K562 (cell line): ENCODE measurements around the gene SCNN1B. TPM values are rescaled to one million over a fixed set of nuclear protein-coding genes. Genes with fewer than 3 reads are reported as not detected.

Experiments
- ATAC-seq: fragments of 200-7000 bp; cut with Tn5 transposase; 3 replicates; pipeline ENCODE4 v1.9.1; 2020; ENCODE audit warnings: moderate library complexity
- BruUV-seq: library from RNA; stranded (reverse); fragments of 400-500 nt; replicated peaks from 2 replicates; lab custom pipeline; 2021; lab: Mats Ljungman, UMichigan
- CTCF ChIA-PET: fragments of 300-600 bp; formaldehyde crosslinking; extraction: SDS; loops from one replicate; lab custom pipeline; 2021; ENCODE audit warnings: low intra/inter-chr PET ratio; lab: Yijun Ruan, JAX
- POLR2A ChIA-PET: fragments of 300-600, 350-650 bp; sonication (Branson Sonifier 250); formaldehyde crosslinking; extraction: SDS; loops from one replicate; lab custom pipeline; 2021; ENCODE audit warnings: antibody characterized with exemption, inconsistent platforms; lab: Yijun Ruan, JAX
- DNase-seq, 4 experiments: peaks; one replicate each; pipeline versions ENCODE4 v3.0.0 to v3.0.0-alpha.2; 2011 to 2018; ENCODE audit warnings: low spot score in 3 of 4, mixed read lengths in 3 of 4; ENCODE audit errors: extremely low read depth in 1 of 4
- FAIRE-seq: peaks from 2 replicates; lab custom pipeline; 2011; peaks lifted over from hg19 to GRCh38; lab: Jason Lieb, UNC
- H2AFZ ChIP-seq: 2 replicates; pipeline ENCODE4 v1.6.0; 2011; ENCODE audit warnings: low read depth, low read length, control low read depth, inconsistent platforms
- H3K27ac ChIP-seq: fragments of 200-600 bp; 3 replicates; pipeline ENCODE4 v1.8.0; 2011; ENCODE audit warnings: low read depth, mild to moderate bottlenecking, control low read depth, inconsistent platforms, low read length, moderate library complexity, mixed read lengths; ENCODE audit errors: extremely low read depth
- H3K27me3 ChIP-seq, 2 experiments: fragments of 300-600 bp in 1 of 2; 2 replicates in 1 of 2; 3 replicates in 1 of 2; pipeline versions ENCODE4 v1.6.0 to v1.8.0; 2011; ENCODE audit warnings: inconsistent platforms in 2 of 2, low read length in 2 of 2, mild to moderate bottlenecking in 1 of 2, mixed read lengths in 1 of 2, moderate library complexity in 1 of 2; ENCODE audit not compliant: control insufficient read depth in 2 of 2, insufficient read depth in 2 of 2
- H3K36me3 ChIP-seq: fragments of 300-600 bp; 3 replicates; pipeline ENCODE4 v1.8.0; 2011; ENCODE audit warnings: mild to moderate bottlenecking, low read length, inconsistent platforms; ENCODE audit not compliant: control insufficient read depth, insufficient read depth
- H3K4me1 ChIP-seq, 2 experiments: fragments of 200-600 bp in 1 of 2; replicated peaks in 1 of 2; 2 replicates in 1 of 2; 3 replicates in 1 of 2; pipeline versions ENCODE4 v1.5.1 to v1.8.0; 2011; ENCODE audit warnings: inconsistent platforms in 2 of 2, low read length in 2 of 2, mild to moderate bottlenecking in 1 of 2, mixed read lengths in 1 of 2, moderate library complexity in 1 of 2; ENCODE audit not compliant: control insufficient read depth in 2 of 2, insufficient read depth in 2 of 2
- H3K4me2 ChIP-seq: 2 replicates; pipeline ENCODE4 v1.6.1; 2011; ENCODE audit warnings: low read length, control low read depth, inconsistent platforms, mixed read lengths; ENCODE audit not compliant: insufficient read depth
- H3K4me3 ChIP-seq: fragments of 200-600 bp; sonication (generic), shearing (Covaris generic); 2 replicates; pipeline ENCODE4 v1.5.1; 2016; ENCODE audit warnings: control low read depth, inconsistent platforms
- H3K79me2 ChIP-seq: fragments of 200-600 bp; 3 replicates; pipeline ENCODE4 v1.8.0; 2011; ENCODE audit warnings: low read length, inconsistent platforms; ENCODE audit not compliant: control insufficient read depth, insufficient read depth
- H3K9ac ChIP-seq, 2 experiments: 2 replicates each; pipeline versions ENCODE4 v1.6.0 to v1.6.1; 2011; ENCODE audit warnings: low read depth in 2 of 2, low read length in 2 of 2, control low read depth in 1 of 2, inconsistent platforms in 1 of 2, mild to moderate bottlenecking in 1 of 2, mixed read lengths in 1 of 2; ENCODE audit not compliant: insufficient read depth in 1 of 2
- H3K9me1 ChIP-seq: one replicate; pipeline ENCODE4 v1.6.0; 2011; ENCODE audit warnings: inconsistent platforms, mild to moderate bottlenecking, low read length, moderate library complexity; ENCODE audit not compliant: control insufficient read depth, insufficient read depth
- H3K9me3 ChIP-seq: replicated peaks from 2 replicates; pipeline ENCODE4 v1.5.1; 2011; ENCODE audit warnings: low read depth, low read length, inconsistent platforms; ENCODE audit not compliant: control insufficient read depth, insufficient read depth
- H4K20me1 ChIP-seq: replicated peaks from 2 replicates; pipeline ENCODE4 v1.6.1; 2011; ENCODE audit warnings: low read length, inconsistent platforms, mixed read lengths; ENCODE audit not compliant: control insufficient read depth, insufficient read depth
- CHAMP1 ChIP-seq: fragments of 450-650 bp; IDR thresholded peaks from 2 replicates; pipeline ENCODE4 v1.6.1; 2016; ENCODE audit warnings: mild to moderate bottlenecking
- E2F1 ChIP-seq: sonication (generic); formaldehyde crosslinking; IDR thresholded peaks from 2 replicates; pipeline ENCODE4 v1.8.1; 2023; ENCODE audit warnings: mild to moderate bottlenecking, missing genetic modification reagents, moderate library complexity
- HIVEP1 ChIP-seq: fragments of 250-450 bp; sonication (Bioruptor Pico); IDR thresholded peaks from 2 replicates; pipeline ENCODE4 v1.4.0; 2020; ENCODE audit warnings: mild to moderate bottlenecking
- ID3 ChIP-seq, 2 experiments: fragments of 250-450 bp in 1 of 2; fragments of 450-650 bp in 1 of 2; sonication (Bioruptor Pico) in 1 of 2; IDR thresholded peaks; 2 replicates each; pipeline versions ENCODE4 v1.6.1 to v1.8.0; 2016 to 2021; ENCODE audit warnings: mild to moderate bottlenecking in 2 of 2, moderate library complexity in 2 of 2, missing compliant biosample characterization in 1 of 2, missing genetic modification characterization in 1 of 2
- MCM2 ChIP-seq: fragments of 450-650 bp; IDR thresholded peaks from 2 replicates; pipeline ENCODE4 v1.6.1; 2017; ENCODE audit warnings: low read depth, mild to moderate bottlenecking
- NFE2L1 ChIP-seq: fragments of 450-650 bp; IDR thresholded peaks from 2 replicates; pipeline ENCODE4 v1.6.1; 2016; ENCODE audit warnings: missing genetic modification characterization, low read depth, mild to moderate bottlenecking, missing compliant biosample characterization, moderate library complexity, borderline replicate concordance
- RFX5 ChIP-seq: IDR thresholded peaks from 2 replicates; pipeline ENCODE4 v1.6.1; 2011; ENCODE audit warnings: low read depth, mild to moderate bottlenecking, improper control_type of control experiment, low read length
- RNF219 ChIP-seq: fragments of 250-450 bp; sonication (Bioruptor Pico); IDR thresholded peaks from 2 replicates; pipeline ENCODE4 v1.5.0; 2022; ENCODE audit warnings: mild to moderate bottlenecking
- SRF ChIP-seq, 2 experiments: fragments of 250-450, 450-650 bp in 1 of 2; sonication (Bioruptor Pico) in 1 of 2; sonication (generic) in 1 of 2; formaldehyde crosslinking; IDR thresholded peaks; 2 replicates each; pipeline versions ENCODE4 v1.5.0 to v1.5.1; 2020 to 2022; ENCODE audit warnings: mild to moderate bottlenecking in 1 of 2, missing genetic modification reagents in 1 of 2
- STAT5A ChIP-seq: IDR thresholded peaks from 2 replicates; pipeline ENCODE4 v1.6.1; 2012; ENCODE audit warnings: low read length, inconsistent platforms, borderline replicate concordance
- ZFPM2 ChIP-seq: fragments of 250-450 bp; sonication (Bioruptor Pico); IDR thresholded peaks from 2 replicates; pipeline ENCODE4 v1.5.1; 2022; ENCODE audit warnings: mild to moderate bottlenecking
- ZNF57 ChIP-seq: fragments of 450-650 bp; formaldehyde crosslinking; IDR thresholded peaks from 2 replicates; pipeline ENCODE4 v1.4.0; 2020; ENCODE audit warnings: mild to moderate bottlenecking, moderate library complexity
- ZNF77 ChIP-seq: fragments of 250-450 bp; sonication (Bioruptor Pico); IDR thresholded peaks from 2 replicates; pipeline ENCODE4 v1.5.0; 2020
- WGBS: fragments of 100-300 bp; shearing (Covaris generic); methylation state at CpG from one replicate; pipeline ENCODE4 v1.1.6; 2016; ENCODE audit warnings: low coverage, mixed read lengths; ENCODE audit not compliant: insufficient coverage; ENCODE audit errors: missing lambda C conversion rate; 5-methylcytosine and 5-hydroxymethylcytosine counted together
- in situ Hi-C: fragments of 300-500 bp; cut with MboI; formaldehyde crosslinking; loops from 4 replicates; pipeline ENCODE4 v1.15.0; 2018; ENCODE audit warnings: inconsistent platforms, mixed read lengths
- intact Hi-C: fragments of 100-400 bp; cut with micrococcal nuclease; formaldehyde crosslinking; loops from 2 replicates; pipeline ENCODE4 v1.14.2; 2022
- polyA plus RNA-seq, 8 experiments: library from polyadenylated mRNA; depleted of rRNA in 4 of 8; stranded (reverse) in 5 of 8; unstranded in 3 of 8; fragments of >200 nt; fragmentation: Nextera tagmentation in 2 of 8; fragmentation: Illumina TruSeq in 1 of 8; extraction: Ambion mirVana in 2 of 8; extraction: Trizol in 1 of 8; gene quantifications; 2 replicates each; pipeline versions ENCODE4 v1.2.1 to v1.2.3, GENCODE V29; 2011 to 2014; ENCODE audit warnings: inconsistent platforms in 1 of 8, missing spikeins in 1 of 8
- total RNA-seq, 7 experiments: library from RNA; depleted of rRNA in 6 of 7; stranded (reverse); fragments of >200 nt in 6 of 7; fragmentation: Illumina TruSeq in 2 of 7; extraction: Trizol in 2 of 7; gene quantifications; 2 replicates each; pipeline versions ENCODE4 v1.2.1 to v1.2.3, GENCODE V29; 2011 to 2021; ENCODE audit warnings: low replicate concordance in 1 of 7

SCNN1B gene
- total and polyA plus RNA-seq, 9 of the 15 experiments (the other 6 are each of a cell fraction or from before 2014, with no cell fraction given), result not detected

- in situ Hi-C loops, result no loop called here
- no peak for FAIRE-seq
- TF ChIP-seq NFE2L1 (no peak), RNF219 (no peak), ZNF57 (CRISPR knock-in tag) (no peak), ZFPM2 (CRISPR knock-in tag) (no peak), ZNF77 (CRISPR knock-in tag) (no peak), RFX5 (no peak), SRF (CRISPR knock-in tag; IDR thresholded peaks at IDR 0.05) (no peak), STAT5A (no peak), CHAMP1 (no peak), ID3 (CRISPR knock-in tag; IDR thresholded peaks at IDR 0.05) (no peak), ID3 (tag; IDR thresholded peaks at IDR 0.05) (no peak), E2F1 (CRISPR knock-in tag) (no peak), MCM2 (no peak), HIVEP1 (CRISPR knock-in tag) (no peak)
These were observed 49.3 kb downstream of the SCNN1B start for GRCh38 chr16:23351360-23351759.

More at GRCh38 chr16:23351360-23351759, 49.3 kb downstream of the SCNN1B start:
- intact Hi-C loops, result no loop called here
- 0% methylated on average over 3 of the region's 5 CpGs for WGBS
- no peak overlapping the region for H3K27ac ChIP-seq
- H3K9me3 ChIP-seq, result no peaks in the 10 kb centered on the region
- H2AFZ ChIP-seq, result no peak overlapping the region
- DNase-seq (no peak), ATAC-seq (no peak)
- no peaks in the 10 kb centered on the region for H3K9me1 ChIP-seq
- no peak overlapping the region for H3K9ac ChIP-seq
- no peaks in the 10 kb centered on the region for H3K36me3 ChIP-seq
- no peaks in the 10 kb centered on the region for H3K79me2 ChIP-seq
- H3K4me1 ChIP-seq, result peaks cover 0 to 4% of the 10 kb centered on the region in 2 experiments; a peak in 1 of 5 replicates
- no peaks in the 10 kb centered on the region; the same call in 1 of the 2 replicates for H4K20me1 ChIP-seq
- CTCF ChIA-PET, result no interaction called here
- no peak overlapping the region for H3K4me3 ChIP-seq
- H3K27me3 ChIP-seq, result peaks cover 9 to 34% of the 10 kb centered on the region in 2 experiments; a peak in 4 of 5 replicates
- BruUV-seq, result no TSS peak
- POLR2A ChIA-PET, result interaction anchor here (1.5 kb wide), 1 partner anchor 13 kb away, joined by 5 read pairs; no protein-coding TSS in a partner anchor
- no peak overlapping the region for H3K4me2 ChIP-seq
